HG02884 (cell line): Measurements from ENCODE around the gene GEMIN4.
"Not testable (repeated sequence)": the region's sequence is repeated elsewhere in the genome, so short reads cannot be mapped to it uniquely, and the experiment has no call there.

Experiments used
- ATAC-seq: cut with Tn5 transposase; IDR thresholded peaks from one replicate; pipeline ENCODE4 v1.9.1; 2021; ENCODE audit warnings: mild to moderate bottlenecking, moderate library complexity; ENCODE audit not compliant: unreplicated experiment

Gene GEMIN4

DNA sequence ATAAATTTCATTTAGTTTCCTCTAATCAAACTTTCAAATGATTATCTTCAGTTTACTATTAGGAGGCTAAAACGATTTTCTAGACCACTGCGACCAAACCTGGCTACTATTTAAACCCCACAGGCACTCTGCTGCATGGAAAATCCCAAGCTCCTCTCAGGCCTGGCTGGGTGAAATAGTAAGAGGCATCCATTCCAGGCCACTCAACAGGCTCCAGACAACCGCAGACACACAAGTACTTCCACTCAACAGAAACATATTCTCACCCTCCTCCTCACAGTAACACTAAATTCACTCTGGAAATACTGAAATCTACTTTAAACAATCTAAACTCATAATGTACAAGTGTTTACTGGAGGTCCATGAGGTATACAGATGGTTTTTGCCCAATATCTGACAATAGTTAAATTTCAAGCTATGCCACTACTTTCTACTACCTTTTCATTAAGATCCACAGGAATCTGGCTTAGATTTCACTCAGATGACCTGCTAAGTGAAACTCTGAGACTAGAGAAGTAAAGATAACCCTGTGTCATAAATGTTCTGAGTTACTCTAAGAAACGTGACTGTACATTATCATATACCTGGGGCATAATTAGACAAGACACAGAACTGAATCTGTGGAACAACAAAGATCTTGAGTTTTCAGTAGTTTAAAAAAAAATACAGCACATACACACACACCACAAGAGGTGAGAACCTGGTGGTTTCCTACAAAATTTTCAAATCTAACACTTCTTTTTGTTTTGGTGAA is 47.8 kb downstream of the GEMIN4 start:
- no peak for ATAC-seq

DNA sequence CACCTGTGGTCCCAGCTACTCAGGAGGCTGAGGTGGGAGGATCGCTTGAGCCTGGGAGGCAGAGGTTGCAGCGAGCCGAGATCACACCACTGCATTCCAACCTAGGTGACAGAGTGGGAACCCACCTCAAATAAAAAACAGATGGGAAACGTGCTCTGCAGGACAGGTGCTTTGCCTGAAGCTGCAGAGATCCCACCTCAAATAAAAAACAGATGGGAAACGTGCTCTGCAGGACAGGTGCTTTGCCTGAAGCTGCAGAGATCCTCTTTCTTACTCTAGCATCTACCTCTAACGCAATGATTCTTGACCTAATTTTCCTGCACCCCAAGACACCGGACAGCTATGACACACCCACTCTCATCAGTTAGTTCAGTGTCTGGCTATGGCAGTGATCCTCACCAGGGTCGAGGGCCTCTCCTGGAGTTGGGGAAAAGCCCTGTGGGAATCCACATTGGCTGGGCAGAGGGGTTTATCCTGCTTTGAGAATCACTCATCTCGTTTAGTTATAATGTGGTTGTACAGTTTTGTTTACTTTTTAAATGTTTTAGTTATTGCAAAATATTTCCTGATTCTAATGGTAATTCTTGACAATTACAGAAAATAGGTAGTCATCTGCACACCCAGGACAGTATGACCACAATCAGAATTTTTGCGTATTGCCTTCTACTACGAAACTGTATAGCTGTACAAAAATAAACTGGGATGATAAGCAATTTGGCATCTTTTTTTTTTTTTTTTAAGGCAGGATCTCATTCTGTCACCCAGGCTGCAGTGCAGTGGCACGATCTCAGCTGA is 48.8 kb downstream of the GEMIN4 start:
- no peak for ATAC-seq

DNA sequence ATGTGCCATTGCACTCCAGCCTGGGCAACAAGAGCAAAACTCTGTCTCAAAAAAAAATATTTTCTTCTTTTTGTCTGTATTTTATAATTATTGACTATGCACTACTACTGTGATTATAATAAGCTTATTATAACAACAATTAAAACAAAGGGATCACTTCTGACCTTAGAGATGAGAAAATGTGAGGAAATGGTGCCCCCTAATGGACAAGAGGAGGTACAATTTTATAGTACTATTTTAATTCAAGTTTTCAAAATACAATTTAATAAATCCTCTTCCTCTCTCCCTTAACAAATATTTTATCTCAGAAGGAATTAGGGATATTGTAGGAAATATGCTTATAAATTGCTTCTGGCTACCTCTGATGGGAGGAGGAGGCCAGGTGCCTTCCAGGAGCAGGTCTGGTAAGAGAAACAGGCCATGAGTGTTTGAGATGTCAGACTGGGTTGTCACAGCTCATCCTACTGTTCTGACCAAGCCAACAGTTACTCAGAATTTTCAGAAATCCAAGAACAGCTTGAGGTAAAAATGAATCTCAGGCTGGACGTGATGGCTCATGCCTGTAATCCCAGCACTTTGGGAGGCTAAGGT is 51.5 kb downstream of the GEMIN4 start:
- ATAC-seq = no peak

DNA sequence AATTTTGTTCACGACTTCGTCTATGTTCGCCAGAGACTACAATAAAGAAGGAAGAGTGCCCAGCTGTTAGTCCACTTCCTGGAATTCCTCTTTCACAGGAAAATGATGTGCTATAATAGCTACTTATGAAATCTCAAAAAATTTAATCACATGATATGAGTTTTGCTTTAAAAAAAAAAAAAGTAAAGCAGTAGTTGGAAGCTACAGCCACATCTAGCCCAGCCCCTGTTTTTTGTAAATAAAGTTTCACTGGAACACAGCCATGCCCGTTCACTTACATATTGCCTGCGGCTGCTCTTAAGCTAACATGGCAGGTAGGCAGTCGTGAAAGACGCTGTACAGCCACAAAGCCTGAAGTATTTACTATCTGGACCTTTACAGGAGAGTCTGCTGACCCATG is 52.7 kb downstream of the GEMIN4 start:
- ATAC-seq = no peak

DNA sequence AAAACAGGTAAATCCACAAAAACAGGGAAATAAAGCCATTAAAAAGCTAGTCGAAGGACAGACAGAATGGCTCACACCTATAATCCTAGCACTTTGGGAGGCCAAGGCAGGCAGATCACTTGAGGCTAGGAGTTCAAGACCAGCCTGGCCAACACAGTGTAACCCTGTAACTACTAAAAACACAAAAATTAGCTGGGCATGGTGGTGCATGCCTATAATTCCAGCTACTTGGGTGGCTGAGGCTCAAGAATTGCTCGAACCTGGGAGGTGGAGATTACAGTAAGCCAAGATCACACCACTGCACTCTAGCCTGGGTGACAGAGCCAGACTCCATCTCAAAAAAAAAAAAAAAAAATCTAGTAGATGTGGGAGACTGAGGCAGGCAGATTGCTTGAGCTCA is 54.0 kb downstream of the GEMIN4 start:
- ATAC-seq = not testable (repeated sequence)

DNA sequence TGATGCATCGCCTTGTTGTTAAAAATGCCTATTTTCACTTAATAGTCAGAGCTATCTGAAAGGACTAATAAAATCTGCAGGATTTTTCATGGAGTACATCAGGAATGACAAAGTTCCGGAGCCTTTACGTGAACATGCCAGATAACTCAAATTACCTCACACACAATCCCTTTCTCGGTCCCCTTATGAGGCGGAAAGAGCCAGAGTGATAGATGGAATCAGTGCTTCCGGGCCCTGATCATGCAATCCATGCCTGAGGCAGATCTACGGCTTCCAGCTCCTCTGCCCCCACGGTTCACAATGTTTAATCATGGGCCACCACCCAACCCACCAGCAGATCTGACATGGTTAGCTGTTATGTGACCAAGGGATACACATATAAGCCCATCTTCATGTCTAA is 54.4 kb downstream of the GEMIN4 start:
- no peak for ATAC-seq

DNA sequence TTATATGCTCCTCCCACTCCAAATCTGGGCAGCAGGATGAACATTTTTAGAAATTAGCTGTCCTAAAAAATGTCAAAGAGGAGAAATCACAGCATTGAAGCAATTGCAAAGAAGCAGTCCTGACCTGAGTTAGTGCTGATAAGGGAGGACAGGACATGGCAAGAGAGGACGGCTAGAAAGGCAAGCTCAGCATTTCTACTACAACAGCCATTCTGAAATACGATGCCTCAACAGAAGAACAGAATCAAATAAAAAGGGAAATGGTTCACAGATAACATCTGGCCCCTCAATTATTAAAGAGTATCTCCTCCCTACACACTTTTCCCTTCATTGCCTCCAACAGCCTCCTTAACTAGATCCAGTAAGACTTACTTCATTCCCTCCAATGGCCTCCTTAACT is 55.7 kb downstream of the GEMIN4 start:
- no peak for ATAC-seq
